Right lobe of liver (tissue), 6 donors: ENCODE measurements around the gene BTBD3. TPM values are rescaled to one million over a fixed set of nuclear protein-coding genes. Genes with fewer than 3 reads are reported as not detected.

Experiments
- ATAC-seq, 4 donors: fragments of 200-7000 bp; cut with Tn5 transposase; one replicate each; pipeline ENCODE4 v1.9.1; 2020; ENCODE audit warnings: mild to moderate bottlenecking in 4 of 4, moderate library complexity in 4 of 4
- DNase-seq, 3 donors: peaks; one replicate each; pipeline ENCODE4 v3.0.0-alpha.2; 2020
- H3K27ac ChIP-seq, 3 donors: fragments of 200-600 bp; one replicate each; pipeline ENCODE4 v1.8.0; 2022
- H3K27me3 ChIP-seq, 2 donors: fragments of 200-600 bp; one replicate each; pipeline ENCODE4 v1.8.0; 2022
- H3K36me3 ChIP-seq, 4 donors: fragments of 200-600 bp; sonication (generic) in 1 of 4; one replicate each; pipeline versions ENCODE4 v1.5.1 to v1.8.0; 2017 to 2022; ENCODE audit warnings: control low read depth in 1 of 4
- H3K4me1 ChIP-seq, 4 donors: fragments of 200-600 bp; sonication (generic) in 1 of 4; one replicate each; pipeline versions ENCODE4 v1.5.1 to v1.8.0; 2017 to 2022; ENCODE audit warnings: control low read depth in 1 of 4
- H3K4me3 ChIP-seq, 3 donors: fragments of 200-600 bp; one replicate each; pipeline ENCODE4 v1.8.0; 2022
- H3K9me3 ChIP-seq, 4 donors: fragments of 200-600 bp; sonication (generic) in 1 of 4; one replicate each; pipeline versions ENCODE4 v1.5.1 to v1.8.0; 2017 to 2022; ENCODE audit warnings: control low read depth in 1 of 4
- CTCF ChIP-seq, 4 donors: fragments of 200-600 bp in 3 of 4; fragments of 450-650 bp in 1 of 4; IDR thresholded peaks; one replicate each; pipeline versions ENCODE4 v1.5.1 to v1.8.0; 2016 to 2022; ENCODE audit warnings: antibody characterized with exemption in 4 of 4, mild to moderate bottlenecking in 2 of 4
- POLR2A ChIP-seq: fragments of 450-650 bp; IDR thresholded peaks from one replicate; pipeline ENCODE4 v1.6.1; 2017; ENCODE audit warnings: antibody characterized with exemption, mild to moderate bottlenecking
- WGBS: methylation state at CpG from one replicate; pipeline ENCODE4 v1.1.6; 2018; ENCODE audit warnings: low coverage, low lambda C conversion rate; ENCODE audit not compliant: insufficient coverage; ENCODE audit errors: missing lambda C conversion rate; 5-methylcytosine and 5-hydroxymethylcytosine counted together
- intact Hi-C, 2 donors: fragments of 100-400 bp; cut with DNase I; formaldehyde crosslinking; loops; one replicate each; pipeline versions ENCODE4 v1.11.2 to v1.14.1; 2022
- long read RNA-seq: library from polyadenylated mRNA; unstranded; transcript quantifications from one replicate; pipeline ENCODE4 v2.0.0, GENCODE V29; 2019
- total RNA-seq, 6 experiments: library from RNA; depleted of rRNA in 2 of 6; stranded (reverse); fragments of >200 nt in 2 of 6; fragmentation: NEBNext Ultra II Directional in 3 of 6; extraction: Animal tissue kit (Norgen Biotek cat#: 25700) in 3 of 6; gene quantifications; one replicate each; pipeline versions ENCODE4 v1.1.0 to v1.2.4, GENCODE V29; 2016 to 2023
- donor health status: DM: no; HTN: yes; CAD: no.
- donor health status: DM: no; HTN: no; CAD: no.
- donor health status: DM: no; HTN: no; CAD: no.
- donor health status: DM: no; HTN: yes; CAD: no.
- donor health status: DM: no; HTN: yes; CAD: no.

Gene BTBD3
- total RNA-seq: 10 to 100 TPM in 1 of 6 experiments, 1 to 10 TPM in 5; 7.3 to 11.1 (median 8.6) TPM
- long read RNA-seq, full-length matches to known transcripts: 1 of 1 reads
- long read RNA-seq, partial matches to known transcripts: 0 of 1 reads
- long read RNA-seq, other reads (novel, unspliced or antisense): 0 of 1 reads

DNA sequence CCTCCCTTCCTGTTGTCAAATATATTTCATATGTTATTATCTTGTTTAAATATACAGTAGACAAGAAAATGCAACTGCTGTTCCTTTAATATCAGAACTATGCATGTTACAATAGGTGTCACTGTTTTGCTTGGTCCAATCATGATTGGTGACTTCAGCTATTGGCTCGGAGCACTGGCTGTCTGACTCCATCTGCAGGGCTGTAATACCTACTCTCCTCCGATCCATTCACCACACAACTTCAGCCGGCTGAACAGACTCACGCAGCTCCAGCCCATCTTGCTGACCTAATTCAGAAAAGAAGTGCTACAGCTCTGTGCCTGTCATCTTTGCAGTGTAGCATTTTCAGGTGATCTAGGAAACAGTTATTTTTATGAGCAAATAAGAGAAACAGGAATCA lies at the start of gene BTBD3:
Gene BTBD3, plus strand, starts transcription at position 231 of the 400 bp plus-strand sequence. CDS start 383 bp downstream, outside the sequence.
- Histone ChIP-seq H3K4me1 (no peaks in the 10 kb centered on the region), H3K27me3 (no peaks in the 10 kb centered on the region), H3K4me3 (peak within 1 kb of the TSS in 1 of 3 donors; percentile 9), H3K36me3 (no peaks in the 10 kb centered on the region), H3K27ac (peak within 1 kb of the TSS in 1 of 3 donors; percentile 17), H3K9me3 (no peaks in the 10 kb centered on the region)
- DNase-seq (peak in 1 of 3 donors; percentile 25), ATAC-seq (peak; percentile 64 to 86 (median 78))
- 46% methylated on average over 4 of the region's 4 CpGs for WGBS
- TF ChIP-seq CTCF (IDR thresholded peaks at IDR 0.05) (no peak), POLR2A (peak; percentile 40)
- intact Hi-C loops: no loop called here

DNA sequence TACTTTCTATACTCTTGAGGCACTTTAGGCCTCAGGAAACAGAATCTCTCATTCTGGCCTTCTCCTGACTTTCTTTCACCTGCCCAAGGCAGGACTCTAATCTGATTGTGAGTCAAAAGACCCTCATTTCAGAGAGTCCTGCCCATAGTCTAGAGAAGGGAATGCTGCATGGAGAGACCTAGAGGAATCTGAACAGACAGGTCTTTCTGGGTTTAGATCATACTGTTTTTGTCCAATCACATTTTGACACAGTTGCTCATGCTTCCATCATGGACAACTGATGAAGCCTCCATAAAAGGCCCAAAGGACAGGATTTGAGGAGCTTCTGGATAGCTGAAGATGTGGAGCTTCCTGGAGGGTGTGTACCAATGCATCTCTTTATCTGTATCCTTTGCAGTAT lies 48.1 kb upstream of the BTBD3 start:
- no peaks in the 10 kb centered on the region for H3K4me1 ChIP-seq
- no peaks in the 10 kb centered on the region for H3K36me3 ChIP-seq
- TF ChIP-seq CTCF (IDR thresholded peaks at IDR 0.05) (no peak), POLR2A (no peak)
- H3K27ac ChIP-seq: no peak overlapping the region
- no peaks in the 10 kb centered on the region for H3K27me3 ChIP-seq
- H3K4me3 ChIP-seq: no peak overlapping the region
- ATAC-seq (no peak), DNase-seq (no peak)
- no peaks in the 10 kb centered on the region for H3K9me3 ChIP-seq
- intact Hi-C loops: no loop called here

GRCh38 chr20:11870411-11870810 lies 47.3 kb upstream of the BTBD3 start:
- intact Hi-C loops: no loop called here
- H3K9me3 ChIP-seq: no peaks in the 10 kb centered on the region
- H3K4me1 ChIP-seq: no peaks in the 10 kb centered on the region
- no peaks in the 10 kb centered on the region for H3K27me3 ChIP-seq
- no peaks in the 10 kb centered on the region for H3K36me3 ChIP-seq
- ATAC-seq (no peak), DNase-seq (no peak)
- 40% methylated on average over 3 of the region's 3 CpGs for WGBS
- no peak overlapping the region for H3K4me3 ChIP-seq
- TF ChIP-seq CTCF (IDR thresholded peaks at IDR 0.05): no peak
- TF ChIP-seq POLR2A: no peak
- no peak overlapping the region for H3K27ac ChIP-seq

- intact Hi-C loops: no loop called here
- no peaks in the 10 kb centered on the region for H3K9me3 ChIP-seq
- no peak for ATAC-seq
- H3K36me3 ChIP-seq: no peaks in the 10 kb centered on the region
- no peak overlapping the region for H3K27ac ChIP-seq
- TF ChIP-seq POLR2A (no peak), CTCF (IDR thresholded peaks at IDR 0.05) (no peak)
- no peak for DNase-seq
- H3K4me1 ChIP-seq: no peaks in the 10 kb centered on the region
- H3K27me3 ChIP-seq: no peaks in the 10 kb centered on the region
- no peak overlapping the region for H3K4me3 ChIP-seq
Observed at GRCh38 chr20:11876555-11876954, 41.1 kb upstream of the BTBD3 start.

DNA sequence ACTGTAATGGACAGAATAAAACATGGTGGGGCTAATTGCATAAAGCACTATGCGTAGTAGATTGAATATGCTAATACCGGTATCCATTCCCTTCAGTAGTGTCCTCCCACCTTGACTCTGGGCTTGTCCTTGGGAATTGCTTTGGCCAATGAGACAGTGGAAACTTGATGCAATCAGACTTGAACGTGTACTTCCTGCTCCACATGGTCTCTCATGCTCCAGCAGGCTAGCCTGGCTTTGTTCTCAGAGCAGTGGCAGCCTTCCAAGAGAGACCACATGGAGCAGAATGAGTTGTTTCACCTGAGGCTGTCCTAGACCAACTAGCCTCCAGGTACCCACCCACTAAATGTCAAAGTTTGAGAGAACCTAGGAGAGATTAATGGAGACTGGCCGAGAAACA lies 37.0 kb upstream of the BTBD3 start:
- no peak overlapping the region for H3K27ac ChIP-seq
- 81% methylated on average over 3 of the region's 4 CpGs for WGBS
- ATAC-seq (no peak), DNase-seq (no peak)
- H3K36me3 ChIP-seq: no peaks in the 10 kb centered on the region
- intact Hi-C loops: no loop called here
- no peak overlapping the region for H3K4me3 ChIP-seq
- H3K4me1 ChIP-seq: no peaks in the 10 kb centered on the region
- TF ChIP-seq CTCF (IDR thresholded peaks at IDR 0.05) (no peak), POLR2A (no peak)
- H3K27me3 ChIP-seq: no peaks in the 10 kb centered on the region
- no peaks in the 10 kb centered on the region for H3K9me3 ChIP-seq
